ENCODE data around the gene KAT5.
"Not testable (repeated sequence)": the region's sequence is repeated elsewhere in the genome, so short reads cannot be mapped to it uniquely, and the experiment has no call there.

The KAT5 gene

GRCh38 chr11:65744026-65744698 is 32.1 kb downstream of the KAT5 start:
- DNase-seq (ENCODE audit: low spot score): no peak

- no peak for DNase-seq (ENCODE audit: low spot score)
These were observed 32.6 kb downstream of the KAT5 start for GRCh38 chr11:65744699-65745042.

GRCh38 chr11:65745049-65745448 is 33.0 kb downstream of the KAT5 start:
- no peak for DNase-seq (ENCODE audit: low spot score)

GRCh38 chr11:65762169-65762568 is 50.1 kb downstream of the KAT5 start:
- not testable (repeated sequence) for DNase-seq (ENCODE audit: low spot score)

DNA sequence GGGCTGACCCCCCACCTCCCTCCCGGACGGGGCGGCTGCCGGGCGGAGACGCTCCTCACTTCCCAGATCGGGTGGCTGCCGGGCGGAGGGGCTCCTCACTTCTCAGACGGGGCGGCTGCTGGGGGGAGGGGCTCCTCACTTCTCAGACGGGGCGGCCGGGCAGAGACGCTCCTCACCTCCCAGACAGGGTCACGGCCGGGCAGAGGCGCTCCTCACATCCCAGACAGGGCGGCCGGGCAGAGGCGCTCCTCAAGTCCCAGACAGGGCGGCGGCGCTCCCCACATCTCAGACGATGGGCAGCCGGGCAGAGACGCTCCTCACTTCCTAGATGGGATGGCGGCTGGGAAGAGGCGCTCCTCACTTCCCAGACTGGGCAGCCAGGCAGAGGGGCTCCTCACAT is 50.8 kb downstream of the KAT5 start:
- DNase-seq (ENCODE audit: low spot score): not testable (repeated sequence)

DNA sequence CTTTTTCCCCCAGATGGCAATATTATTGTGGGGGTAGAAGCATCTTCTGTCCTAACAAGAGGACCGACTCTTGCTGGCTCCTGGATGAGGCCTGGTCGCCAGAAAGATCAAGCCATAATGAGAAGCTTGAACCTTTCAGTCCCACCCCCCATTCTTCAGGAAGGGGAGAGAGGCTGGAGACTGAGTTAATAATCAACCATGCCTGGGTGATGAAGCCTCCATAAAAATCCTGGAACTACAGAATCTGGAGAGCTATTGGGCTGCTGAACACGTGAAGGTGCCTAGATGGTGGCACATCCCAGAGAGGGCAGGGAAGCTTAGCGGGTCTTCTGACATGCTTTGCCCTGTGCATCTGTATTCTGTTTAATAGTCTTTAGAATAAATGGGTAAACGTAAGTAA is 52.4 kb downstream of the KAT5 start:
- DNase-seq (ENCODE audit: low spot score): no peak

GRCh38 chr11:65766535-65766934 is 54.5 kb downstream of the KAT5 start:
- DNase-seq (ENCODE audit: low spot score): no peak

DNA sequence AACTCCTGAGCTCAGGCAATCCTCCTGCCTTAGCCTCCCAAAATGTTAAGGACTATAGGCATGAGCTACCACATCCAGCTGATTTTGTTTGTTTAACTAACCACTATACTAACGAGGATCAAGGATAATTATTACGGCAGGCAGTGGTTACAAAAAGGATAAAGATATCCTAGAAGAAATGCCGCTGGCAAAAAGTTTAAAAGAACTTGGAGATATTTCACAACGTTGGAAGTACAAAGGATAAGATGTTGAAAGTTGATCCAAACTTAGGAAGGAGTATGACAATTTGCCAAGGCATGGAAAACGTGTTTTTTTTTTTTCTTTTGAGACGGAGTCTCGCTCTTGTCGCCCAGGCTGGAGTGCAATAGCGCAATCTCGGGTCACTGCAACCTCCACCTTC is 55.4 kb downstream of the KAT5 start:
- DNase-seq (ENCODE audit: low spot score): no peak

DNA sequence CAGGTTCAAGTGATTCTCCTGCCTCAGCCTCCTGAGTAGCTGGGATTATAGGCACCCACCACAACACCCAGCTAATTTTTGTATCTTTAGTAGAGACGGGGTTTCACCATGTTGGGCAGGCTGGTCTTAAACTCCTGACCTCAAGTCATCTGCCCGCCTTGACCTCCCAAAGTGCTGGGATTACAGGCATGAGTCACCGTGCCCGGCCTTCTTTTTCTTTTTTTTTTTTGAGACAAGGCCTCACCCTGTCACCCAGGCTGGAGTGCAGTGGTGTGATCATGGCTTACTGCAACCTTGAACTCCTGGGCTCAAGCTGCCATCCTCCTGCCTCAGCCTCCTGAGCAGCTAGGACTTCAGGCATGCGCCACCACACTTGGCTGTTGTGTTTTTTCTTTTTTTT is 55.8 kb downstream of the KAT5 start:
- not testable (repeated sequence) for DNase-seq (ENCODE audit: low spot score)

Measured in globus pallidus (tissue), 1 donor.